GM19193 (cell line): ENCODE data around the gene AP1M2.

Source experiments
- POLR2A ChIP-seq: IDR thresholded peaks from 4 replicates; pipeline ENCODE4 v1.6.1; 2011; ENCODE audit not compliant: insufficient read depth, insufficient read length; ENCODE audit errors: extremely low read depth

AP1M2 gene

DNA sequence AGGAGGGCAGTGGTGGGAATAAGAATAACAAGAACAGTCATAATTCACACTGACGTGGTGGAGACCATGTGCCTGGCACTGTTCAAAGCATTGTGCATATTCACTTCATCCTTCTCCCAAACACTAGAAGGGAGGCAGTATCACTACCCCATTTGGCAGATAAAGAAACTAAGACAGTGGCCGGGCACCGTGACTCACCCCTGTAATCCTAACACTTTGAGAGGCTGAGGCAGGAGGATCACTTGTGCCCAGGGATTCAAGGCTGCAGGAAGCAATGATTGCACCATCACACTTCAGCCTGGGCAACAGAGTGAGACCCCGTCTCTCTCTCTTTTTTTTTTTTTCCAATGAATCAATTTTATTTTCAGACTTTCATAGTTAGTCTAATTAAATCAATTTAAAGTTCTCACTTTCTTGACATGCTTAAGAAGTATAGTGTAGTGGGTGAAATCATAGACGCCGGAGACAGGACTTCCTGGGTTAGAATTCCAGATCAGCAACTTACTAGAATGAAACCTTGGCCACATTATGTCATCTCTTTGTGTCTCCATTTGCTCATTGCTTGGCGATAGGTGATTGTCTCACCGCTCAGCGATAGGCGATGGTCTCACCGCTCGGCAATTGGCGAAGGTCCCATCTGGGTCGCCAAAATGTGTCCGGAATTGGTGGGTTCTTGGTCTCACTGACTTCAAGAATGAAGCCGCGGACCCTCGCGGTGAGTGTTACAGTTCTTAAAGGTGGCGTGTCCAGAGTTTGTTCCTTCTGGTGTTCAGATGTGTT is 48.7 kb downstream of the AP1M2 start:
- TF ChIP-seq POLR2A = no peak

- TF ChIP-seq POLR2A = no peak
These were observed 49.4 kb downstream of the AP1M2 start for GRCh38 chr19:10537668-10538067.

- TF ChIP-seq POLR2A = no peak
These were observed 51.5 kb downstream of the AP1M2 start for GRCh38 chr19:10535613-10536012.

- TF ChIP-seq POLR2A = no peak
These were observed 53.3 kb downstream of the AP1M2 start for GRCh38 chr19:10533646-10534386.

DNA sequence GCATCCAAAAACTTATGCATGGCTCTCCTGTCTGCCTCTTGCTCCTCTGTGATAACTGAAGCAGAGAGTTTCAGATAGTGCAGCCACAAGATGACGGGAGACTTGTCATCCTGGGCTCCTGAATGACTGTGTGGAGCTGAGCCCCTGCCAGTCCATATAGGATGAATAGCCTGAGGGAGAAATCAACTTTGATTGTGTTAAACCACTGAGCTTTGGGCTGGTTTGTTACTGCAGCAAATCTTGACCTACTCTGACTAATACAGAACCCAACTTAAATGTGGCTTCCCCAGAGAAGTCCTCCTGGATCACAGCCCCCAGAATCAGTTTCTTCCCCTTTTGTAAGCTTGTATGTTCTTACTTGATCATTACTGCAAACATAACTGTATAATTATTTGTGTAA is 54.7 kb downstream of the AP1M2 start:
- TF ChIP-seq POLR2A = no peak

DNA sequence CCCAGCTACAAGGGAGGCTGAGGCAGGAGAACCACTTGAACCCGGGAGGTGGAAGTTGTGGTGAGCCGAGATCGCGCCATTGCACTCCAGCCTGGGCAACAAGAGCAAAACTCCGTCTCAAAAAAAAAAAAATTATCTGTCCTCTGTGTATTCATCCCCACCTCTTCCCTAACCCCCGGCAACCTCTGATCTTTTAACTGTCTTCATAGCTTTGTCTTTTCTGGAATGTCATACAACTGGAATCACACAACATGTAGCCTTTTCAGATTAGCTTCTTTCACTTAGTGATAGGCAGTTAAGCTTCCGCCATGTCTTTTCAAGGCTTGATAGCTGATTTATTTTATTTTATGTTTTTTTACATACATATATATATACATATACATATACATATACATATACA is 61.5 kb downstream of the AP1M2 start:
- TF ChIP-seq POLR2A = no peak

GRCh38 chr19:10523135-10523636 is 63.9 kb downstream of the AP1M2 start:
- TF ChIP-seq POLR2A = no peak
